ENCODE measurements around the gene SLC41A3.
A peak's percentile ranks its signal among the peaks of the same experiment; 100 is the strongest.
"Not testable (repeated sequence)": the region's sequence is repeated elsewhere in the genome, so short reads cannot be mapped to it uniquely, and the experiment has no call there.

The SLC41A3 gene

GRCh38 chr3:126025116-126025729 is 58.7 kb downstream of the SLC41A3 start:
- no peak for DNase-seq

- no peak for DNase-seq
Observed at GRCh38 chr3:126024049-126024854, 59.7 kb downstream of the SLC41A3 start.

DNA sequence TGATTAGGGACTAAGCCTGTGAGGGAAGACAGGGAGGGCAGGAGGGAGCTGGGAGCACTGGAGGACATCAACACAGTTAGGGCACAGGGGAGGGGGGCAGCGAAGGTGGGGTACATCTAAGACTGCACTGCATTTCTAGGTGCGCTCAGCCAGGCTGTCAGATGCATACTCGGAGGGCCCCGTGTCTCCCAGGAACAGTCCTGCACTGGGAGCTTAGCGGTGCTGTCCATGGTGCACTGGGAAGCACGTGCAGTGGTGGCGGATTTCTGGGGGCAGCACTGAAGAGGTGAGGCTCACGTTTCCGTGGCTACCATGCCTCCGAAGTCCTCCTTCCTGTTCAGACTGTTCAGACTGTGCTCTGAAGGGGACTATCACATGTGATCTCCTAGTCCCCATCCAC is 60.5 kb downstream of the SLC41A3 start:
- DNase-seq = no peak

GRCh38 chr3:126022741-126023359 is 61.1 kb downstream of the SLC41A3 start:
- no peak for DNase-seq

DNA sequence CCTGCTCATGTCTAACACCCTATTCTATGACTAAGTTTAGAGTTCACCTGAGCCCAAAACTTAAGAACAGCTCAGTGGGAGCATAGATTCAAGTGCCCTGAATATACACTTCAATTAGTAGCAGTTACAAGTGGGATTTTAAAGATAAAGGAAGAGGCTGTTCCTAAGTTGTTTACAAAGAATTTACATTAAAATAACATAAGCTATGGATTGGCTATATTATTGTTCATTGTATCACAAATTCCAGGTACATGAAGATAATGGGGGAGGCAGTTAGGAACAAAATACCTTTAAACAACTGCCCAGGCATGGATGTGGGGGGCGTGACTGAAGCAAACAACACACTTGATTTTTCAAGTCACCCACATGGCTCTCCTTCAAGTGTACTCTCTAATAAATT is 62.2 kb downstream of the SLC41A3 start:
- no peak for DNase-seq

DNA sequence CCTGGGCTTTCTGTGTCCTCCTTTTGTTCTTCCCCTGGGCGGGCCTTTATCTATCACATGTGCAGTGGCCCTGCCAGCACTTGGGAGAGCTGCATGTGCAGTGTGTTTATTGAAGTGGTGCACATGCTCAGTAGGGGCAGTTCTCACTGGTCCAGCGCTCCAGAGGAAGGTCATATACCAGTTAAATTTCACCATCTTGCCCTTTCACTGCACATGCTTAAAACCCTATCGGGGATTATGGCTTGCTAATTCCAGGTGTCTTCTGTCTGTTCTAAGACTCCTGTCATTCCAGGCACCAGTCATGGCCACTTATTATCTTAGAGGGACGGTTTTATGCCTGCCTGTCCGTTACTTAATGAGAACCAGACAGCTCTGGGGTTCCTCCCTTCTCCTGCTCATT is 62.7 kb downstream of the SLC41A3 start:
- no peak for DNase-seq

DNA sequence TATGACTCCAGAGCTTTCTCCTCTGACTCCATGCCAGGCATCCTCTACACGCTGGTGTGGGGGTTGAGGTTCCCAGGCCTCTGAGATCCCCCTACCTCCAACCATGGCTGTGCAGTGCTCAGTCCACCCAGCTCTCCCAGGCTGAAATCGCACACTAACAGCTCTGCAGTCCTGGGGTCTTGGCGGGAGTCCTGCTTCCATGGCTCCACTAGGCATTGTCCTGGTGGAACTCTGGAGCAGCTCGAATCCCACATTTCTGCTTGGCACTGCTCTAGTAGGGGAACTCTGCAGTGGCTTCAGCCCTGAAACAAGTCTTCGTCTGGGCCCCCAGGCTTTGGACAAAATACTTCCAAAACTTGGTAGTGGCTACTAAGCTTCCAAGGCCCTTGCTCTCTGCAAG is 64.2 kb downstream of the SLC41A3 start:
- no peak for DNase-seq

- no peak for DNase-seq
Observed at GRCh38 chr3:126018995-126019394, 64.9 kb downstream of the SLC41A3 start.

GRCh38 chr3:126018545-126018944 is 65.4 kb downstream of the SLC41A3 start:
- no peak for DNase-seq

DNA sequence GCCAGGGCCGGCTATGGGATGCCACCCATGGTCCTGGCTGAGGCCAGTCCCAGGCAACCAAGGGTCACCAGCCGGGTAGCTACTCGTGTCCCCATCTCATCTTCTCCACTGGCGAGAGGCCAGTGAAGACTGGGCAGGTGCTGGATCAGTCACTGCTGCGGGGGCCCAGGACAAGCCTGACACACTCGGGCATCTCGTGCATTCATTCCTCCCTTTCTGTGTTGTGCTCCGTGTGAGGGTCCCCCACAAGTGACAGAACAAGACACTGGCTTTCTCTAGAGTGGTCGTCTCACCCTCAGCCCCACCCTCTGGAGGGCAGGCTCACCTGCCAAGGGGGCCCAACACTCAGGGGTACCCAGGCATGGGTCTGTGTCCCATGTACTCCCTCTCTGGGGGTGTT is 66.6 kb downstream of the SLC41A3 start:
- no peak for DNase-seq

DNA sequence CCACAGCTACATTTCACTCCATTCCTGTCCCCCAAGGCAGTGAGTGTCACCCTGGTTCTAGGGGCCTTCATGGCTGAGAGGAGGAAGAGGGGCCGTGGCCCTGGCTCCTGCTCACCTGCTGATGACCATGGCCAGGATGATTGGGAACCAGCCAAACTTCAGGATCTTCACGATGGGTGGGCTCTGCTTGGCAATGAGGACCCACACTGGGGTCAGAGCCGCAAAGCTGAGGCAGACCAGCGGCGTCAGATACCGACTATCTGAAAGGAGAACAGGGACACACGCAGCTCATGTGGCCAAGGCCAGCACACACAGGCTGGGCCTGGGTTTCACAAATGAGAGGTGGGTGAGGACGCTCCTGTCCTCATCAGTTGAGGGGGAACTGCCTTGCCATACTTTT is 67.3 kb downstream of the SLC41A3 start:
- no peak for DNase-seq

GRCh38 chr3:126015075-126015474 is 68.8 kb downstream of the SLC41A3 start:
- no peak for DNase-seq

DNA sequence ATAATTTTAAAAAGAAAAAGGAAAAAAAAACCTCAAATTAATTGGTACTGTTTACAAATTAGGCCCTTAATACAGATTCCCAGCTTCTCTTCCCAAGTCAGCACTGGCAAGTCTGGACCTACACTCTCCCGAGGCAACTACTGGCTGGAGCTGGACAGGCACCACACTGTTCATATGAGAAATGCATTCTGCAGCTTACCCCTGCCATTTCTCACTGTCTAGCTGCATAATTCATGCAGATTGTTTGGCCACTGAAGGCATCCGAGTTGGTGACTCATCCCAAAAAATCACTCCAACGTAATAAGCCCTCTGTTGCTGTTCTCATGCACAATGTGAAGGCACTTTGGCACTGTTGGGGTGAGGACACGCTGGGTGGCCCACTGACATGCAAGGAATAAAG is 69.7 kb downstream of the SLC41A3 start:
- DNase-seq = no peak

DNA sequence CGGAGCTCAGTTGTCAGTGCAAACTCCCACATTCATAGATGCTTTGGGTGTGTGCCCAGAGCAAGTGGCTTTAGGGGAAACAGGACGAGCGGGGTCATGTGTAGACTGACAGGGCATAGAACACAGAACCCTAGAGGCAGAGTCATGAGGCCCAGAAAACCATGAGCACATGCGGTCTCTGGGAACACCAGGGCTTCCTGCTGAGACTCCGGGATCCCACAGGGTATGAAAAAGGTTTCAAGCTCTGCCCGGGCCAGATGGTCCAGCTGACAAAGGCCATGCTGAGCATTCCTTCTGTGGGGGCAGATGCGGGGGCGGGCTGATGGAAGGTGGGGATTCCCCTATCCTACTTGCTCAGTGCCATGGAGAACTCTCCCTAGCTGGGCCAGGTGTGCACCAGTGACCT is 70.2 kb downstream of the SLC41A3 start:
- DNase-seq = no peak

- no peak for DNase-seq
Observed at GRCh38 chr3:126009181-126009580, 74.7 kb downstream of the SLC41A3 start.

- DNase-seq = no peak
Observed at GRCh38 chr3:126008219-126008618, 75.7 kb downstream of the SLC41A3 start.

GRCh38 chr3:126005951-126006350 is 78.0 kb downstream of the SLC41A3 start:
- no peak for DNase-seq

DNA sequence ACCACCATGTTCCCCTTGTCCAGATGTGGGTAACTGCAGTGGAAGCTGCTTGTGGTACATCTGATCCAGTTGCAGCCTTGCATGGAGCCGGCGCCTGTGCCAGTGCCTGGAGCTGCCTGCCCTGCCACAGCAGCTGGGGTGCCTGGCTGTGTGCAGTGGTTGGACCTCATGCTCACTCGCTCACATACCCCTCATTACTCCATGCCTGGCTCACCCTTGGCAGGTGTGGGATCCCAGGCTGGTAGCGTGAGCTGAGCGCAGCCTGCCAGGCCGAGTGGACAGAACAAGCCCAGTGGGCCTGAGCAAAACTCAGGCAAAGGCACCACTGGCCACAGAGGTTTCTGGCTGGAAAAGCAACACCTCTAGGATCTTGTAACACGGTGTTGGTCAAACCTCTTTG is 79.2 kb downstream of the SLC41A3 start:
- DNase-seq = no peak

- DNase-seq = no peak
Observed at GRCh38 chr3:126004217-126004616, 79.7 kb downstream of the SLC41A3 start.

GRCh38 chr3:126003447-126004190 is 80.3 kb downstream of the SLC41A3 start:
- DNase-seq = no peak

GRCh38 chr3:126002189-126002588 is 81.7 kb downstream of the SLC41A3 start:
- no peak for DNase-seq

DNA sequence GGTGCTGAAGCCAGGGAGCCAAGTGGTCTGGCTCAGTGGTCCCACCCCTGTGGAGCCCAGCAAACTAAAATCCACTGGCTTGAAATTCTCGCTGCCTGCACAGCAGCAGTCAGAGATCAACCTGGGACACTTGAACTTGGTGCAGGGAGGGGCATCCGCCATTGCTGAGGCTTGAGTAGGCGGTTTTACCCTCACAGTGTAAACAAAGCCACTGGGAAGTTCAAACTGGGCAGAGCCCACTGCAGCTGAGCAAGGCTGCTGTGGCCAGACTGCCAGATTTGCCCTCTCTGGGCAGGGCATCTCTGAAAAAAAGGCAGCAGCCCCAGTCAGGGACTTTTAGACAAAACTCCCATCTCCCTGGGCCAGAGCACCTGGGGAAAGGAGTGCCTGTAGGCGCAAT is 87.2 kb downstream of the SLC41A3 start:
- DNase-seq = not testable (repeated sequence)

- peak; percentile 73 for DNase-seq
Observed at GRCh38 chr3:125990253-125990970, 93.5 kb downstream of the SLC41A3 start.

All from hematopoietic multipotent progenitor cell treated with erythropoietin and hydrocortisone succinate and interleukin-3 and kit ligand, for 8 days (in vitro differentiated cells).